GM21529 (cell line): ENCODE measurements around the gene GPR6.

ENCODE experiments used
- ATAC-seq: cut with Tn5 transposase; IDR thresholded peaks from one replicate; pipeline ENCODE4 v1.9.1; 2021; ENCODE audit not compliant: unreplicated experiment

The GPR6 gene

GRCh38 chr6:109998159-109998785, 20.2 kb downstream of the GPR6 start:
- ATAC-seq, result no peak

GRCh38 chr6:109999740-110000139, 21.6 kb downstream of the GPR6 start:
- no peak for ATAC-seq

- no peak for ATAC-seq
Observed at GRCh38 chr6:110002676-110003075, 24.6 kb downstream of the GPR6 start.

GRCh38 chr6:110013386-110013785, 35.3 kb downstream of the GPR6 start:
- ATAC-seq, result no peak

GRCh38 chr6:110015206-110015605, 37.1 kb downstream of the GPR6 start:
- no peak for ATAC-seq

- ATAC-seq, result no peak
Observed at GRCh38 chr6:110017306-110017705, 39.2 kb downstream of the GPR6 start.

- no peak for ATAC-seq
Observed at GRCh38 chr6:110017946-110018345, 39.8 kb downstream of the GPR6 start.

- no peak for ATAC-seq
Observed at GRCh38 chr6:110018486-110018885, 40.4 kb downstream of the GPR6 start.

- no peak for ATAC-seq
Observed at GRCh38 chr6:110020888-110021287, 42.8 kb downstream of the GPR6 start.

- no peak for ATAC-seq
Observed at GRCh38 chr6:110029144-110029543, 51.0 kb downstream of the GPR6 start.
